ENCODE results near the gene SLC25A48.

Gene SLC25A48

GRCh38 chr5:135880801-135881200 is 46.3 kb downstream of the SLC25A48 start:
- Histone ChIP-seq H3K9me3 (ENCODE audit: insufficient read depth, low read depth, low read length) (no peaks in the 10 kb centered on the region), H4K20me1 (ENCODE audit: insufficient read depth, low read length, poor library complexity, severe bottlenecking) (no peaks in the 10 kb centered on the region), H2AFZ (ENCODE audit: low read length) (no peak overlapping the region), H3K4me2 (ENCODE audit: low read depth, low read length, poor library complexity, severe bottlenecking) (no peak overlapping the region), H3K4me1 (ENCODE audit: insufficient read depth, low read length, poor library complexity, severe bottlenecking) (no peaks in the 10 kb centered on the region), H3K27me3 (ENCODE audit: insufficient read depth, low read length, poor library complexity, severe bottlenecking) (no peaks in the 10 kb centered on the region), H3K9me2 (replicated peaks; ENCODE audit: low read depth, low read length) (no peaks in the 10 kb centered on the region), H3K9ac (ENCODE audit: low read depth, low read length, poor library complexity, severe bottlenecking) (no peak overlapping the region), H3K4me3 (ENCODE audit: low read length, poor library complexity, severe bottlenecking) (no peak overlapping the region), H3K79me2 (ENCODE audit: insufficient read depth, low read length) (no peaks in the 10 kb centered on the region), H3K36me3 (ENCODE audit: insufficient read depth, low read length) (no peaks in the 10 kb centered on the region), H3F3A (ENCODE audit: low read depth) (no peaks in the 10 kb centered on the region)
- TF ChIP-seq EZH2phosphoT487 (IDR thresholded peaks at IDR 0.05; ENCODE audit: borderline replicate concordance) (no peak), CTCF (conservative IDR thresholded peaks at IDR 0.05; ENCODE audit: low read length) (no peak)

- Histone ChIP-seq H4K20me1 (ENCODE audit: insufficient read depth, low read length, poor library complexity, severe bottlenecking) (no peaks in the 10 kb centered on the region), H3K9me2 (replicated peaks; ENCODE audit: low read depth, low read length) (no peaks in the 10 kb centered on the region), H3K79me2 (ENCODE audit: insufficient read depth, low read length) (no peaks in the 10 kb centered on the region), H3K36me3 (ENCODE audit: insufficient read depth, low read length) (no peaks in the 10 kb centered on the region), H3K4me2 (ENCODE audit: low read depth, low read length, poor library complexity, severe bottlenecking) (no peak overlapping the region), H3K4me3 (ENCODE audit: low read length, poor library complexity, severe bottlenecking) (no peak overlapping the region), H2AFZ (ENCODE audit: low read length) (no peak overlapping the region), H3F3A (ENCODE audit: low read depth) (no peaks in the 10 kb centered on the region), H3K9me3 (ENCODE audit: insufficient read depth, low read depth, low read length) (no peaks in the 10 kb centered on the region), H3K4me1 (ENCODE audit: insufficient read depth, low read length, poor library complexity, severe bottlenecking) (no peaks in the 10 kb centered on the region), H3K9ac (ENCODE audit: low read depth, low read length, poor library complexity, severe bottlenecking) (no peak overlapping the region), H3K27me3 (ENCODE audit: insufficient read depth, low read length, poor library complexity, severe bottlenecking) (no peaks in the 10 kb centered on the region)
- no peak for TF ChIP-seq CTCF (conservative IDR thresholded peaks at IDR 0.05; ENCODE audit: low read length)
- TF ChIP-seq EZH2phosphoT487 (IDR thresholded peaks at IDR 0.05; ENCODE audit: borderline replicate concordance): no peak
These were observed 46.8 kb downstream of the SLC25A48 start for GRCh38 chr5:135881244-135881643.

- TF ChIP-seq CTCF (conservative IDR thresholded peaks at IDR 0.05; ENCODE audit: low read length) (no peak), EZH2phosphoT487 (IDR thresholded peaks at IDR 0.05; ENCODE audit: borderline replicate concordance) (no peak)
- H3F3A ChIP-seq (ENCODE audit: low read depth): no peaks in the 10 kb centered on the region
- H3K79me2 ChIP-seq (ENCODE audit: insufficient read depth, low read length): no peaks in the 10 kb centered on the region
- H3K9ac ChIP-seq (ENCODE audit: low read depth, low read length, poor library complexity, severe bottlenecking): no peak overlapping the region
- H3K4me2 ChIP-seq (ENCODE audit: low read depth, low read length, poor library complexity, severe bottlenecking): no peak overlapping the region
- H3K9me3 ChIP-seq (ENCODE audit: insufficient read depth, low read depth, low read length): no peaks in the 10 kb centered on the region
- H4K20me1 ChIP-seq (ENCODE audit: insufficient read depth, low read length, poor library complexity, severe bottlenecking): no peaks in the 10 kb centered on the region
- no peaks in the 10 kb centered on the region for H3K36me3 ChIP-seq (ENCODE audit: insufficient read depth, low read length)
- no peaks in the 10 kb centered on the region for H3K4me1 ChIP-seq (ENCODE audit: insufficient read depth, low read length, poor library complexity, severe bottlenecking)
- no peaks in the 10 kb centered on the region for H3K9me2 ChIP-seq (replicated peaks; ENCODE audit: low read depth, low read length)
- no peaks in the 10 kb centered on the region for H3K27me3 ChIP-seq (ENCODE audit: insufficient read depth, low read length, poor library complexity, severe bottlenecking)
- H2AFZ ChIP-seq (ENCODE audit: low read length): no peak overlapping the region
- no peak overlapping the region for H3K4me3 ChIP-seq (ENCODE audit: low read length, poor library complexity, severe bottlenecking)
These were observed 47.4 kb downstream of the SLC25A48 start for GRCh38 chr5:135881819-135882218.
